Measurements from ENCODE around the gene REPIN1. TPM values are rescaled to one million over a fixed set of nuclear protein-coding genes. Genes with fewer than 3 reads are reported as not detected.
A peak's percentile ranks its signal among the peaks of the same experiment; 100 is the strongest.

Gene REPIN1
- total and polyA plus RNA-seq, 9 of the 15 experiments (the other 6 are each of a cell fraction or from before 2014, with no cell fraction given), result 8.1 to 283 (median 94.3) TPM

- no peak for TF ChIP-seq HNRNPK (IDR thresholded peaks at IDR 0.05; ENCODE audit: low read depth, low read length, poor library complexity, severe bottlenecking)
- TF ChIP-seq TCF15 (CRISPR knock-in tag; IDR thresholded peaks at IDR 0.05), result peak; percentile 93
- no peak for TF ChIP-seq NBN (IDR thresholded peaks at IDR 0.05; ENCODE audit: low read depth)
- TF ChIP-seq SMARCC2 (IDR thresholded peaks at IDR 0.05; ENCODE audit: low read depth), result no peak
- TF ChIP-seq IRF9 (tag; IDR thresholded peaks at IDR 0.05), result peak; percentile 83; the same call in 1 of the 2 replicates
- TF ChIP-seq NCOA1 (IDR thresholded peaks at IDR 0.05; ENCODE audit: low read depth), result no peak
- no peak for TF ChIP-seq BRCA1 (IDR thresholded peaks at IDR 0.05)
- TF ChIP-seq BRCA1 (CRISPR knock-in tag; IDR thresholded peaks at IDR 0.05), result no peak
- TF ChIP-seq SMARCE1 (IDR thresholded peaks at IDR 0.05), result peak; percentile 14; the same call in 1 of the 2 replicates
- TF ChIP-seq NFYB (IDR thresholded peaks at IDR 0.05; ENCODE audit: extremely low read depth, insufficient read length), result no peak
- peak in 1 of 2 experiments; percentile 28; a peak in 1 of 4 replicates for TF ChIP-seq ZMIZ1 (IDR thresholded peaks at IDR 0.05; ENCODE audit: low read depth in 2 of 2, low read length in 2 of 2)
- no peak for TF ChIP-seq ZNF518B (CRISPR knock-in tag; IDR thresholded peaks at IDR 0.05)
- no peak for TF ChIP-seq FOXP1 (CRISPR knock-in tag; IDR thresholded peaks at IDR 0.05)
- TF ChIP-seq ETS1 (conservative IDR thresholded peaks at IDR 0.05; ENCODE audit: control insufficient read depth, low read depth, low read length), result no peak
- no peak for TF ChIP-seq NR1H2 (CRISPR knock-in tag; IDR thresholded peaks at IDR 0.05)
- no peak for TF ChIP-seq BMI1 (IDR thresholded peaks at IDR 0.05; ENCODE audit: low read length)
- TF ChIP-seq SRSF7 (optimal IDR thresholded peaks at IDR 0.05; ENCODE audit: low read depth, low read length), result no peak
Observed at GRCh38 chr7:150322114-150322832, 46.3 kb upstream of the REPIN1 start (continued).

Data from K562 (cell line).